Fibroblast of villous mesenchyme (primary cell): ENCODE measurements around the gene HCFC1R1. TPM values are rescaled to one million over a fixed set of nuclear protein-coding genes. Genes with fewer than 3 reads are reported as not detected.

Experiments used
- DNase-seq: peaks from one replicate; pipeline ENCODE4 v3.0.0-alpha.2; 2010; ENCODE audit warnings: low read depth
- H3K4me3 ChIP-seq: 2 replicates; pipeline ENCODE4 v1.5.1; 2011; ENCODE audit warnings: low read depth, mild to moderate bottlenecking, low read length
- CTCF ChIP-seq: IDR thresholded peaks from 2 replicates; pipeline ENCODE4 v1.5.1; 2012; ENCODE audit warnings: low read depth, mild to moderate bottlenecking, low read length; ENCODE audit not compliant: insufficient read depth
- total RNA-seq: library from RNA; depleted of rRNA; stranded (reverse); fragments of >200 nt; gene quantifications from 2 replicates; pipeline ENCODE4 v1.2.3, GENCODE V29; 2012

Gene HCFC1R1
- total RNA-seq, 1 donor = 28.1 TPM

- peak; percentile 70 for DNase-seq
- TF ChIP-seq CTCF = no peak
- peak within 1 kb of the TSS; percentile 70 for H3K4me3 ChIP-seq
Observed at GRCh38 chr16:3020247-3020603, 3.5 kb downstream of the HCFC1R1 start, which contains the start of gene TNFRSF12A. TSS of gene TNFRSF12A (plus strand) at chr16:3020368. CDS start at chr16:3020398, 30 bp downstream.

- peak overlapping the region; percentile 70 for H3K4me3 ChIP-seq
- DNase-seq = no peak
- no peak for TF ChIP-seq CTCF
Observed at GRCh38 chr16:3019594-3020246, 4.0 kb downstream of the HCFC1R1 start.

- DNase-seq = peak; percentile 12
- TF ChIP-seq CTCF = peak; percentile 30
Observed at GRCh38 chr16:3017794-3018506, 5.8 kb downstream of the HCFC1R1 start, which contains the start of gene CLDN6. TSS of gene CLDN6 (minus strand) at chr16:3018183. CDS start at chr16:3016021, 2,162 bp downstream.

GRCh38 chr16:3017344-3017743 is 6.4 kb downstream of the HCFC1R1 start:
- no peak for TF ChIP-seq CTCF
- no peak for DNase-seq
- H3K4me3 ChIP-seq = no peak overlapping the region

More at GRCh38 chr16:3017794-3018506, 5.8 kb downstream of the HCFC1R1 start, which contains the start of gene CLDN6:
- no peak within 1 kb of the TSS for H3K4me3 ChIP-seq

GRCh38 chr16:3015865-3016521 is 7.7 kb downstream of the HCFC1R1 start:
- no peak for TF ChIP-seq CTCF
- no peak for DNase-seq
- H3K4me3 ChIP-seq = no peak overlapping the region

- H3K4me3 ChIP-seq = no peak overlapping the region
- no peak for TF ChIP-seq CTCF
- DNase-seq = no peak
Observed at GRCh38 chr16:3014971-3015370, 8.8 kb downstream of the HCFC1R1 start.
